Subcutaneous abdominal adipose tissue (tissue), 5 donors: ENCODE results near the gene ST6GALNAC5.

Source experiments
- H3K27ac ChIP-seq: one replicate; pipeline ENCODE4 v1.7.0; 2013; ENCODE audit warnings: low read depth, mild to moderate bottlenecking, inconsistent platforms, low read length, moderate library complexity
- H3K27me3 ChIP-seq, 5 donors: one replicate each; pipeline ENCODE4 v1.7.0; 2013; ENCODE audit warnings: low read length in 5 of 5, inconsistent platforms in 1 of 5; ENCODE audit not compliant: control insufficient read depth in 5 of 5, insufficient read depth in 4 of 5
- H3K36me3 ChIP-seq, 5 donors: one replicate each; pipeline ENCODE4 v1.7.0; 2013; ENCODE audit warnings: low read length in 5 of 5; ENCODE audit not compliant: control insufficient read depth in 5 of 5, insufficient read depth in 5 of 5
- H3K4me1 ChIP-seq, 5 donors: one replicate each; pipeline ENCODE4 v1.7.0; 2013; ENCODE audit warnings: low read length in 5 of 5, mild to moderate bottlenecking in 3 of 5, moderate library complexity in 1 of 5; ENCODE audit not compliant: control insufficient read depth in 5 of 5, insufficient read depth in 5 of 5
- H3K4me3 ChIP-seq, 5 donors: one replicate each; pipeline ENCODE4 v1.7.0; 2013; ENCODE audit warnings: low read length in 5 of 5, low read depth in 1 of 5
- H3K9ac ChIP-seq, 5 donors: one replicate each; pipeline ENCODE4 v1.7.0; 2013; ENCODE audit warnings: low read length in 5 of 5, mild to moderate bottlenecking in 4 of 5, moderate library complexity in 3 of 5
- H3K9me3 ChIP-seq, 5 donors: one replicate each; pipeline ENCODE4 v1.7.0; 2013; ENCODE audit warnings: low read length in 5 of 5; ENCODE audit not compliant: control insufficient read depth in 5 of 5
- donor health status: healthy.
- donor health status: healthy.
- donor health status: healthy.
- donor health status: healthy.
- donor health status: healthy.

ST6GALNAC5 gene

GRCh38 chr1:76864383-76864782, 2.9 kb upstream of the ST6GALNAC5 start:
- H3K27me3 ChIP-seq: peaks cover 20 to 37% (median 25%) of the 10 kb centered on the region in 5 donors

GRCh38 chr1:76865696-76866286, 1.5 kb upstream of the ST6GALNAC5 start:
- no peak overlapping the region for H3K4me3 ChIP-seq
- no peaks in the 10 kb centered on the region for H3K9me3 ChIP-seq
- H3K27me3 ChIP-seq: peaks cover 20 to 39% (median 28%) of the 10 kb centered on the region in 5 donors
- no peak overlapping the region for H3K9ac ChIP-seq
- no peak overlapping the region for H3K27ac ChIP-seq
- no peaks in the 10 kb centered on the region for H3K36me3 ChIP-seq
- peaks cover 0 to 21% (median 20%) of the 10 kb centered on the region in 5 donors for H3K4me1 ChIP-seq

More at GRCh38 chr1:76864383-76864782, 2.9 kb upstream of the ST6GALNAC5 start:
- H3K27ac ChIP-seq: no peak overlapping the region
- peaks cover 0 to 21% (median 20%) of the 10 kb centered on the region in 5 donors for H3K4me1 ChIP-seq
- no peaks in the 10 kb centered on the region for H3K9me3 ChIP-seq
- H3K4me3 ChIP-seq: no peak overlapping the region
- no peaks in the 10 kb centered on the region for H3K36me3 ChIP-seq
- H3K9ac ChIP-seq: no peak overlapping the region

- Histone ChIP-seq H3K27ac (no peak overlapping the region), H3K9me3 (no peaks in the 10 kb centered on the region), H3K27me3 (peaks cover 20 to 39% (median 28%) of the 10 kb centered on the region in 5 donors), H3K9ac (no peak overlapping the region), H3K4me1 (peaks cover 0 to 21% (median 20%) of the 10 kb centered on the region in 5 donors), H3K36me3 (no peaks in the 10 kb centered on the region), H3K4me3 (no peak overlapping the region)
Observed at GRCh38 chr1:76866566-76866965, 714 bp upstream of the ST6GALNAC5 start.

- H3K27me3 ChIP-seq: peaks cover 20 to 39% (median 28%) of the 10 kb centered on the region in 5 donors
- H3K36me3 ChIP-seq: no peaks in the 10 kb centered on the region
- peak overlapping the region in 4 of 5 donors; percentile 43 to 56 (median 52) for H3K4me3 ChIP-seq
- H3K9me3 ChIP-seq: peaks cover 0 to 2% (median 0%) of the 10 kb centered on the region in 5 donors
- H3K9ac ChIP-seq: no peak overlapping the region
- peaks cover 0 to 21% (median 20%) of the 10 kb centered on the region in 5 donors for H3K4me1 ChIP-seq
- H3K27ac ChIP-seq: no peak overlapping the region
Observed at GRCh38 chr1:76868154-76868882, 1.0 kb downstream of the ST6GALNAC5 start.

- Histone ChIP-seq H3K9me3 (peaks cover 0 to 2% (median 0%) of the 10 kb centered on the region in 5 donors), H3K36me3 (no peaks in the 10 kb centered on the region), H3K27ac (no peak overlapping the region), H3K9ac (no peak overlapping the region), H3K27me3 (peaks cover 20 to 39% (median 28%) of the 10 kb centered on the region in 5 donors), H3K4me3 (peak overlapping the region in 1 of 5 donors; percentile 43), H3K4me1 (peaks cover 0 to 21% (median 20%) of the 10 kb centered on the region in 5 donors)
Observed at GRCh38 chr1:76868916-76869315, 1.6 kb downstream of the ST6GALNAC5 start.

- peaks cover 0 to 21% (median 20%) of the 10 kb centered on the region in 5 donors for H3K4me1 ChIP-seq
- no peak overlapping the region for H3K27ac ChIP-seq
- no peak overlapping the region for H3K4me3 ChIP-seq
- H3K9ac ChIP-seq: no peak overlapping the region
- peaks cover 0 to 2% (median 0%) of the 10 kb centered on the region in 5 donors for H3K9me3 ChIP-seq
- peaks cover 20 to 34% (median 27%) of the 10 kb centered on the region in 5 donors for H3K27me3 ChIP-seq
- H3K36me3 ChIP-seq: no peaks in the 10 kb centered on the region
Observed at GRCh38 chr1:76870037-76870436, 2.8 kb downstream of the ST6GALNAC5 start.

GRCh38 chr1:76871355-76871974, 4.2 kb downstream of the ST6GALNAC5 start:
- H3K4me3 ChIP-seq: no peak overlapping the region
- H3K36me3 ChIP-seq: no peaks in the 10 kb centered on the region
- H3K27ac ChIP-seq: no peak overlapping the region
- peaks cover 0 to 21% (median 20%) of the 10 kb centered on the region in 5 donors for H3K4me1 ChIP-seq
- peaks cover 16 to 26% (median 21%) of the 10 kb centered on the region in 5 donors for H3K27me3 ChIP-seq
- H3K9me3 ChIP-seq: peaks cover 0 to 2% (median 0%) of the 10 kb centered on the region in 5 donors
- H3K9ac ChIP-seq: no peak overlapping the region

GRCh38 chr1:76872944-76873343, 5.7 kb downstream of the ST6GALNAC5 start:
- peaks cover 0 to 11% (median 10%) of the 10 kb centered on the region in 5 donors for H3K4me1 ChIP-seq
- no peak overlapping the region for H3K4me3 ChIP-seq

GRCh38 chr1:76876655-76877395, 9.5 kb downstream of the ST6GALNAC5 start:
- no peaks in the 10 kb centered on the region for H3K36me3 ChIP-seq
- no peak overlapping the region for H3K9ac ChIP-seq
- H3K4me3 ChIP-seq: no peak overlapping the region
- H3K27me3 ChIP-seq: no peaks in the 10 kb centered on the region
- no peaks in the 10 kb centered on the region for H3K4me1 ChIP-seq
- H3K27ac ChIP-seq: no peak overlapping the region
- peaks cover 0 to 2% (median 0%) of the 10 kb centered on the region in 5 donors for H3K9me3 ChIP-seq

More at GRCh38 chr1:76872944-76873343, 5.7 kb downstream of the ST6GALNAC5 start:
- no peaks in the 10 kb centered on the region for H3K36me3 ChIP-seq
- no peak overlapping the region for H3K9ac ChIP-seq
- H3K27ac ChIP-seq: no peak overlapping the region
- H3K27me3 ChIP-seq: peaks cover 10 to 17% (median 12%) of the 10 kb centered on the region in 5 donors
- H3K9me3 ChIP-seq: peaks cover 0 to 2% (median 0%) of the 10 kb centered on the region in 5 donors
